Pulmonary artery endothelial cell (primary cell): ENCODE results near the gene CERS4. TPM values are rescaled to one million over a fixed set of nuclear protein-coding genes. Genes with fewer than 3 reads are reported as not detected.
"Not testable (repeated sequence)": the region's sequence is repeated elsewhere in the genome, so short reads cannot be mapped to it uniquely, and the experiment has no call there.

ENCODE experiments used
- DNase-seq: peaks from one replicate; pipeline ENCODE4 v3.0.0-alpha.2; 2011; ENCODE audit warnings: low read depth, low spot score
- total RNA-seq: library from RNA; depleted of rRNA; stranded (reverse); fragments of >200 nt; gene quantifications from 2 replicates; pipeline ENCODE4 v1.2.3, GENCODE V29; 2014

Gene CERS4
- total RNA-seq, 1 donor from 2014 or later = 1.3 TPM

GRCh38 chr19:8241646-8242045 lies 32.5 kb downstream of the CERS4 start:
- no peak for DNase-seq

DNA sequence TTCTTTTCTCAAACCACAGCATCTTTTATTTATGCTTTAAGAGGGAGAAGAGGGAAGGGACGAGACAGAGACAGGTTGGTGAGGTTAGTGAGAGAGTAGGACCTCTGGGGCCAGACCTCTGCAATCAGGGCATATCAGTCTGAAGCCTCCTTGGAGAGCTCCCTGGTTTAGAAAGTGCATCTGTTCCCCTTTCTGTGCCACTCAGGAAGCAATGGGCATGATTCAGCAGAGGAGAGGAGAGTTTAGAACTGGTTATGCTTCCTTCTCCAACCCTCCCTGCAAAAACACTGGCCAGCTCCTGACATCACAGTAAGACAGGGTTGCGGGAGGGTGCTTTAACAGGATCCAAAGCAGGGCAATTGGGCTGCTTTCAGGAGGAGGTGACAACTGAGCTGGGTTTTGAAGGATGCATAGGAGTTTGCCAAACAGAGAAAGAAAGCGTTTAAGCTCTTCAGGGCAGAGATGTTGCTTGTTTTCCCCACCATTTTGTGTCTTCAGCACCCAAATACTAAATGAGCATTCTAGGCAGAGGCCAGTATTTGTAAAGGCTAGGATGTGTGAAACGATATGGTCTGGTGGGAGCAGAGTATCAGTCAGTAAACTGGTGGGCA lies 33.1 kb downstream of the CERS4 start:
- no peak for DNase-seq

GRCh38 chr19:8243146-8243545 lies 34.0 kb downstream of the CERS4 start:
- DNase-seq = no peak

GRCh38 chr19:8244442-8244841 lies 35.3 kb downstream of the CERS4 start:
- DNase-seq = no peak

- DNase-seq = no peak
These were observed 37.0 kb downstream of the CERS4 start for GRCh38 chr19:8245869-8246835.

DNA sequence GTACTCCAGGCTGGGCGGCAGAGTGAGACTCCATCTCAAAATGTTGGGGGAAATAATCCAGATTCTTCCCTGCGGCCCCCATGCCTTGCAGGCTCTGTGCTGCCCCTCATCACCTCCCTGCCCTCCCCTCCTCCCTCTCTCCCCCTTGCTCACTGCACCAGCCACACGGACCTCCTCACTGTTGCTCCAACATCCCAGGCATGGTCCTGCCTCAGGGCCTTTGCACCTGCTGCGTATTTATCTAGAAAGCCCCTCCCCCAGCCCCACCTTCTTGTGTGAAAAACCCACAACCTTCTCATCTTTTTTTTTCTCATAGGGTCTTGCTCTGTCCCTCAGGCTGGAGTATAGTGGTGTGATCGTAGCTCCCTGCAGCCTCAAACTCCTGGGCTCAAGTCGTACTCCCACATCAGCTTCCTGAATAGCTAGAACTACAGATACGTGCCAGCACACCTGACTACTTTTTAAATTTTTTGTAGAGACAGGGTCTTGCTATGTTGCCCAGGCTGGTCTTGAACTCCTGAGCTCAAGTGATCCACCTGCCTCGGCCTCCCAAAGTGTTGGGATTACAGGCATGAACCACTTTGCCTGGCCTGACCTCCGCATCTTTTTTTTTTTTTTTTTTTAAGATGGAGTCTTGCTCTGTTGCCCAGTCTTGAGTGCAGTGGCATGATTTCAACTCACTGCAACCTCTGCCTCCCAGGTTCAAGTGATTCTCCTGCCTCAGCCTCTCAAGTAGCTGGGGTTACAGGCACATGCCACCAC lies 38.1 kb downstream of the CERS4 start:
- DNase-seq = not testable (repeated sequence)

- no peak for DNase-seq
These were observed 39.5 kb downstream of the CERS4 start for GRCh38 chr19:8248348-8249328.

- DNase-seq = no peak
These were observed 41.4 kb downstream of the CERS4 start for GRCh38 chr19:8250596-8250995.

- DNase-seq = no peak
These were observed 41.9 kb downstream of the CERS4 start for GRCh38 chr19:8251025-8251472.

DNA sequence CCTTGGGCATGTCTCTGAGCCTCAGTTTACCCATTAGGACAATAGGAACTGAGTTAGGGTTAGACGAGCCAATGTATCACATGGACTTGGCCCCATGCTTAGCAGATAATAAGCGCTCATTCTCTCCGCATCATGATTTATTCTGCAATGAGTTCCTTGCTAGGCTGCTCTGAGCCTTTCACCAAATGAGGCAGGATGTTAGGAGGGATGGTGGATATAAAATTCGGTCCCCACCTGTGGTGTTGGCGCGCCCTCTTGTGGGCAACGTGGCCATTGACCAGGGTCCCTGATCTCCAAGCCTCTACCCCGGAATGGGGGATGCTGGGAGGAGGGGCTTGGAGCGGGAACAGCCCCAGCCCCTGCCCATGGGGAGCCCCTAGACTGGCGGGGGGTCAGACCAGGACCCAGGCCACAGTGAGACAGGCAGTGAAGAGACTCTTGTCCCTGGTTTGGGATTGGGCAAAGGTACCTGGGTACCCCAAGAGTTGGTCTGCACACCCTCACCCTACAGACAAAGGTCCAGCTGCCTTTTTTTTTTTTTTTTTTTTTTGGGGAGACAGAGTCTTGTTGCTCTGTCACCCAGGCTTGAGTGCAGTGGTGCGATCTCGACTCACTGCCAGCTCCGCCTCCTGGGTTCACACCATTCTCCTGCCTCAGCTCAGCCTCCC lies 43.9 kb downstream of the CERS4 start:
- DNase-seq = no peak

DNA sequence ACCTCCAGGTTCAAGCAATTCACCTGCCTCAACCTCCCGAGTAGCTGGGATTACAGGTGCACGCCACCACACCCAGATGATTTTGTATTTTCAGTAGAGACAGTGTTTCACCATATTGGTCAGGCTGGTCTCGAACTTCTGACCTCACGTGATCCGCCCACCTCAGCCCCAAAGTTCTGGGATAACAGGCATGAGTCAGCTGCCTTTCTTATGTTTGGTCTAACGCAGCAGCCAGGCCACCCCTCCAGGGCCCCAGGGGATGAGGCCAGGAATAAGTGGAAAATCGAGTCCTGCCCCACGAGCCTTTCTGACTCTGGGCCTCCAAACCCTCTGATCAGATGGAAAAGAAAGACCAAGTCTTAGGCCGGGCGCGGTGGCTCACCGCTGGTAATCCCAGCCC lies 44.5 kb downstream of the CERS4 start:
- no peak for DNase-seq

GRCh38 chr19:8254286-8255001 lies 45.3 kb downstream of the CERS4 start:
- DNase-seq = no peak

DNA sequence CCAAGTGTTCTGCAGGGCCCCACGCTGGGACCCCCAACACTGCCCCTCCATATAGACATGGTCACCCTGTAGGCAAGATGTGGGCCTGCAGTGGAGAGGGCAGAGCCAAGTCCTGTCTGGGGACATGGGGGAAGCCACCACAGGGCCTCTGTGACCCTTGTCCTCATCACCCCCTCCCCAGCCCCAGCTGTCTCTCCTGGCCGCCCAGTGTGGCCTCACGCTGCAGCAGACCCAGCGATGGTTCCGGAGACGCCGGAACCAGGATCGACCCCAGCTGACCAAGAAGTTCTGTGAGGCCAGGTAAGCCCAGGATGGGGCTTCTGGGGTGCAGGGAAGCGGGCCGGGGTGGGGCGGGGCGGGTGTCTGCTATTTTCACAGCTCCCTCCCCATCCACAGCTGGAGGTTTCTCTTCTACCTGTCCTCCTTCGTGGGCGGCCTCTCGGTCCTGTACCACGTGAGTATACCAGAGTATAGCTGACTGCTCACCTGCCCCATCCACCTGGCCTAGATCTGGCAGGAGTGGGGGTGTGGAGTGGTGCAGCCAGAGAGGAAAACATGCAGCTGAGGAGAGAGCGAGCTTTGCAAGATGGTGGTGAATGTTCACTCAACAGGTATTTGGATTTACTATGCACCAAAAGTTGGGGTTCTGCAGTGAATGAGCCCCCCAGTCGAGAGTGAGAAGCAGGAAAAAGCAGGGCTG lies 46.4 kb downstream of the CERS4 start:
- no peak for DNase-seq

DNA sequence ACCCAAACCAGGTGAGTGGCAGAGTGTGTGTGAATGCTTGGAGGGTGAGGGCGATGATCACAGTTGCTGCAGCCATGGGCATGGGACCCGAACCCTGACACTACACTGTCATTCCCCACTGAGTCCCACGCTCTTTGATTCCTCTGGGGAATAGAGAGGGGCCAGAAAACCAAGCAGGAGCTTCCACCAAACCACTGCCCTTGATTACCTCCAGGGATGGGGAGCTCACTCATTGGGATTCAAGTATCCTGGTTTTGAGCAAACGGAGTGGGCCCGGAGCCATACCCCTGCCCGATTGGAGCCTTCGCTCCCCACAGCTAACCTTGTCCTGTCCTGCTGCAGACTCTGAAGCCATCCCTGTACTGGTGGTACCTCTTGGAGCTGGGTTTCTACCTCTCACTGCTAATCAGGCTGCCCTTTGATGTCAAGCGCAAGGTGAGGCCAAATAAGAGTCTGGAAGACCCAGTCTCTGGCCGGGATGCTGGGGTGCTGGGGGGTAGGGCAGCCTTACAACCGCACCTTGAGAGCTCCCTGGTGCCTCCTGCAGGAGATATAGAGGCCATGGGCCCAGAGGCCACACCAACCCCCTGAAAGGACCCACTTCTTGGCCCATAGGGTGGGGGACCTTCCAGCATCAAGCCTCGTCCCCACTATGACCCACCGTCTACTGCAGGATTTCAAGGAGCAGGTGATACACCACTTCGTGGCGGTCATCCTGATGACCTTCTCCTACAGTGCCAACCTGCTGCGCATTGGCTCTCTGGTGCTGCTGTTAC lies 47.3 kb downstream of the CERS4 start:
- no peak for DNase-seq

DNA sequence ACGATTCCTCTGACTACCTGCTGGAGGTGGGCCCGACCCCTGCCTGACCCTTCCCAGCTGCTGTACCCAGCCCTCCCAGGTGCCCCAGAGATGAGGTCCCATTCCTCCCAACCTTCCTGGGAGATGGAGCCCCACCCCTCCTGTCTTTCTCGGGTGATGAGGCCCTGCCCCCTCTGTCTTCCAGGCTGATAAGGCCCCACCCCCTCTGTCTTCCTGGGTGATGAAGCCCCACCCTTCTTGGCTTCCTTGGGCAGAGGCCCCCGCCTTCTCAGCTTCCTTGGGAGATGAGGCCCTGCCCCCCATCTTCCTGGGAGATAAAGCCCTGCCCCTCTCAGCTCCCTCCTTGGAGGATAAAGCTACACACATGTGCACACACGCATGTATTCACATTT lies 47.9 kb downstream of the CERS4 start:
- no peak for DNase-seq

DNA sequence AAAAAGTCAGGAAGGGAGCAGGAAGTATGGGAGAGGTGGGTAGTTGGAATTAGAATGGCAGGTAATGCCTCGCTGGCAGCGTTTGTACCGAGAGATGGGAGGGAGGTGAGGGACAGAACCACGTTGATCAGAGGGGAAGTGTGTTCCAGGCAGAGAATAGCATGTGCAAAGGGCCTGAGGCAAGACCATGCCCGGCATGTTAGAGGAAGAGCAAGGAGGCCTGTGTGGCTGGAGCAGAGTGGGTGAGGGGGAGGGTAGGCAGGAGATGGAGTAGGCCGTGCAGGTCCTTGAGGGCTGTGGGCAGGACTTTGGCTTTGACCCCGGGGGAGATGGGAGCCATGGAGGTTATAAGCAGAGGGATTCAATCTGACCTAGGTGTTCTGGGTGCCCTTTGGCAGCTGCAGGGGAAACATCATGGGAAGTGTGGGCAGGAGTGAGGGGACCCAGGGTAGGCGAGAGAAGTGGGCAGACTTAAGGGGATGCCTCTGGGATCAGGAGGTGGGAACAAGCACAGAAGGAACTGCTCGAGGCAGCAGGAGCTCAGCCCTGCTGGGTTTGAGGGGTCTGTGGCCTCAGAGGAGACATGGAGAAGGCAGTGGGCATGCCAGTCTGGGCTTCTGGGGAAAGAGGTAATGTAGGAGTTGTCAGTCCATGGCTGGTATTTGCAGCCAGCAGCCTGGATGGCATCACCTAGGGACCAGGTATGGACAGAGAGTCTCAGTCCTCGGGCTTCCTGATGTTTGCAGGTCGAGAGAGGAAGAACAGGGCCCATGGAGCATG lies 50.2 kb downstream of the CERS4 start:
- no peak for DNase-seq

- no peak for DNase-seq
These were observed 50.7 kb downstream of the CERS4 start for GRCh38 chr19:8259922-8260247.

DNA sequence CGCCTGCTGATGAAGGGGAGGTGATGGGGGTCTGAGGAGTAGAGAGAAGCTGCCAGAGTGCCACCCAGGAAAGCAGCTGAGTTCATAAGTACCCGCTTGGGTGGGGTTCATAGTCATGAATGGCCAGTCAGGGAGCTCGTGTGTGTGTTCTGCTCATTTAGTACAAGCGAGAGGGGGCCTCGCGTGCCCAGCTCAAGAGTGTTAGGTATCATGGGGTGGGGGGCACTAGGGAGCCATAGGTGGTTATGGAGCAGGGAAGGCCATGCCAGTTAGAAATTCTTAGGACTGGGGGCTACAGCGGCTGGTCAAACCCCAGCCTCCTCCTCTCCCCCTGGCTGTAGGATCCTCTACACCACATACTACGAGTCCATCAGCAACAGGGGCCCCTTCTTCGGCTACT lies 52.2 kb downstream of the CERS4 start:
- no peak for DNase-seq
